WTC11 (cell line): ENCODE data around the gene DMXL2. TPM values are rescaled to one million over a fixed set of nuclear protein-coding genes. Genes with fewer than 3 reads are reported as not detected.

Source experiments
- ATAC-seq: fragments of 200-7000 bp; cut with Tn5 transposase; 2 replicates; pipeline ENCODE4 v1.10.0; 2021; ENCODE audit warnings: mild to moderate bottlenecking, moderate library complexity
- CTCF ChIA-PET: fragments of 300-600 bp; sonication (Branson Sonifier 250); formaldehyde crosslinking; loops from one replicate; lab custom pipeline; 2021; ENCODE audit warnings: antibody characterized with exemption; lab: Charles Lee
- POLR2A ChIA-PET: fragments of 350-600 bp; sonication (Branson Sonifier 250); formaldehyde crosslinking; loops from one replicate; lab custom pipeline; 2021; ENCODE audit warnings: antibody characterized with exemption; lab: Charles Lee
- DNase-seq: peaks from one replicate; pipeline ENCODE4 v3.0.0; 2021; ENCODE audit warnings: low spot score
- H3K27ac Mint-ChIP-seq: 2 replicates; pipeline ENCODE4 v1.8.0; 2021; ENCODE audit warnings: mixed read lengths
- H3K27me3 Mint-ChIP-seq: 2 replicates; pipeline ENCODE4 v1.8.0; 2021; ENCODE audit warnings: low read depth, mild to moderate bottlenecking, moderate library complexity, mixed read lengths
- H3K36me3 Mint-ChIP-seq: 2 replicates; pipeline ENCODE4 v1.8.0; 2021; ENCODE audit warnings: mixed read lengths
- H3K4me1 Mint-ChIP-seq: 2 replicates; pipeline ENCODE4 v1.8.0; 2022; ENCODE audit warnings: mixed read lengths
- H3K4me3 Mint-ChIP-seq: 2 replicates; pipeline ENCODE4 v1.8.0; 2021; ENCODE audit warnings: mild to moderate bottlenecking, moderate library complexity, mixed read lengths
- H3K9me3 Mint-ChIP-seq: 2 replicates; pipeline ENCODE4 v1.8.0; 2021; ENCODE audit warnings: mixed read lengths
- E2F5 ChIP-seq: sonication (generic); formaldehyde crosslinking; IDR thresholded peaks from 2 replicates; pipeline ENCODE4 v1.8.1; 2022; ENCODE audit warnings: mild to moderate bottlenecking, moderate library complexity, missing genetic modification reagents
- EMX1 ChIP-seq: fragments of 250-450 bp; sonication (Bioruptor Pico); IDR thresholded peaks from 2 replicates; pipeline ENCODE4 v1.8.0; 2021; ENCODE audit warnings: mild to moderate bottlenecking
- ERG ChIP-seq: fragments of 250-450 bp; sonication (Bioruptor Pico); IDR thresholded peaks from 2 replicates; pipeline ENCODE4 v1.8.0; 2021; ENCODE audit warnings: mild to moderate bottlenecking
- FOXJ3 ChIP-seq: sonication (generic); formaldehyde crosslinking; IDR thresholded peaks from 2 replicates; pipeline ENCODE4 v1.9.0; 2021; ENCODE audit warnings: missing genetic modification reagents, mild to moderate bottlenecking, borderline replicate concordance
- FOXK1 ChIP-seq: sonication (generic); formaldehyde crosslinking; IDR thresholded peaks from 2 replicates; pipeline ENCODE4 v1.8.0; 2022; ENCODE audit warnings: mild to moderate bottlenecking, moderate library complexity, missing genetic modification reagents
- IRF2 ChIP-seq: sonication (generic); formaldehyde crosslinking; IDR thresholded peaks from 2 replicates; pipeline ENCODE4 v1.8.0; 2022; ENCODE audit warnings: low read depth, missing genetic modification reagents, borderline replicate concordance
- USF1 ChIP-seq: sonication (generic); formaldehyde crosslinking; IDR thresholded peaks from 2 replicates; pipeline ENCODE4 v1.8.0; 2022; ENCODE audit warnings: mild to moderate bottlenecking, missing genetic modification reagents
- ZNF219 ChIP-seq: sonication (generic); formaldehyde crosslinking; IDR thresholded peaks from 2 replicates; pipeline ENCODE4 v1.8.0; 2023; ENCODE audit warnings: missing genetic modification reagents, mild to moderate bottlenecking, borderline replicate concordance
- ZNF263 ChIP-seq: sonication (generic); formaldehyde crosslinking; IDR thresholded peaks from 2 replicates; pipeline ENCODE4 v1.8.1; 2022; ENCODE audit warnings: low read depth, mild to moderate bottlenecking, moderate library complexity, missing genetic modification reagents
- ZNF532 ChIP-seq: fragments of 250-450 bp; sonication (Bioruptor Pico); IDR thresholded peaks from 2 replicates; pipeline ENCODE4 v1.9.0; 2021; ENCODE audit warnings: mild to moderate bottlenecking, borderline replicate concordance
- total RNA-seq: library from RNA; stranded (reverse); gene quantifications from 3 replicates; pipeline ENCODE4 v1.2.3, GENCODE V29; 2021
- TF ChIP-seq, protein P1 (sequence below): sonication (generic); formaldehyde crosslinking; IDR thresholded peaks from 2 replicates; pipeline ENCODE4 v1.8.1; 2023; ENCODE audit warnings: mild to moderate bottlenecking, missing genetic modification reagents, moderate library complexity
- TF ChIP-seq, protein P2 (sequence below): sonication (generic); formaldehyde crosslinking; IDR thresholded peaks from 2 replicates; pipeline ENCODE4 v1.8.1; 2022; ENCODE audit warnings: low read depth, mild to moderate bottlenecking, moderate library complexity, missing genetic modification reagents, borderline replicate concordance

DMXL2 gene
- total RNA-seq, 1 experiment from 2014 or later: 10.4 TPM

DNA sequence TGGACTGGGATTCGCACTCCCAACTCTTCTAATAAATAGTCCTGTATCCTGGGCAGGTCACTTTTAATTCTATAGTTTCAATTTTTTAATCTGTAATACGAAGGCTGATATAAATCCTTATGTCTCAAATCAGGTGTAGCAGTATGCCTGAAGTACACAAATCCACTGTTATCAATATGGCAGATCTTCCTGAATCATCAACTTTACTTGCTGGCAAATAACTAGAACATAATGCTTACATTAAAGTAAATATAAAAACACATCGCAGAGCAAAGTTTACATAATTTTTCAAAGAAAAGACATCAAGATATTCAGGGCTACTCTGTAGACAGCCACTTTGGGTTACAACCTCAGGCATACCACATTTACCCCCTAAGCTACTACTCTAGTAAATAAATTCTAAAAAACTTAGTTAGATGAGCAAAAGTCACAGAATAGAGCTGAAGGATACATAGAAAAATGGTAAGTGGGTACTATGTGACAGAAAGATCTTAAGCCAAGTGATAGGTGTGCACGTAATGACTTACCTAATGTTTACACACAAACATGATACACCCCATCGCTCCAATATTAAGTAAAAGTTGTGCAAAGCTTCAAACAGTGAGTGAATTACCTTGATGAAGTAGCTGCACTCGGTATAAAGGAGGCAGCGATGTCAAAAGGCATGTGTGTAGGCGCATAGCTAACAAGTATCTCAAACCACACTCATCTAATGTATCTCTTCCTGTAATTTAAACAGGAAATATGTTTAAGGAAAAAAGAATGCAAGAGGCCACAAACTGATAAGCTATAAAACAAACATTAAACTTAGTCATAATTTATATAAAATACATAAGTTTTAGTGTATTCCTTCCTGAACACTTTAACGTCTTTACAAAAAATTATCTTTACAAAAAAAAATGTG, 127.9 kb downstream of the DMXL2 start:
- no peak overlapping the region for H3K4me3 Mint-ChIP-seq
- no peaks in the 10 kb centered on the region for H3K4me1 Mint-ChIP-seq
- no peak for DNase-seq
- H3K27ac Mint-ChIP-seq: no peak overlapping the region
- no peaks in the 10 kb centered on the region for H3K36me3 Mint-ChIP-seq
- TF ChIP-seq, protein P1, sequence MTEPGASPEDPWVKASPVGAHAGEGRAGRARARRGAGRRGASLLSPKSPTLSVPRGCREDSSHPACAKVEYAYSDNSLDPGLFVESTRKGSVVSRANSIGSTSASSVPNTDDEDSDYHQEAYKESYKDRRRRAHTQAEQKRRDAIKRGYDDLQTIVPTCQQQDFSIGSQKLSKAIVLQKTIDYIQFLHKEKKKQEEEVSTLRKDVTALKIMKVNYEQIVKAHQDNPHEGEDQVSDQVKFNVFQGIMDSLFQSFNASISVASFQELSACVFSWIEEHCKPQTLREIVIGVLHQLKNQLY (CRISPR knock-in tag): no peak
- TF ChIP-seq ZNF263 (no peak), FOXK1 (CRISPR knock-in tag) (no peak), E2F5 (CRISPR knock-in tag) (no peak), ERG (CRISPR knock-in tag) (no peak), EMX1 (no peak), ZNF532 (no peak), USF1 (no peak), FOXJ3 (CRISPR knock-in tag) (no peak)
- H3K27me3 Mint-ChIP-seq: no peaks in the 10 kb centered on the region
- ChIA-PET POLR2A (no interaction called here), CTCF (interaction anchor here (1.2 kb wide), 1 partner anchor 93 kb away, joined by 3 read pairs; no protein-coding TSS in a partner anchor)
- ATAC-seq: no peak
- no peaks in the 10 kb centered on the region for H3K9me3 Mint-ChIP-seq

DNA sequence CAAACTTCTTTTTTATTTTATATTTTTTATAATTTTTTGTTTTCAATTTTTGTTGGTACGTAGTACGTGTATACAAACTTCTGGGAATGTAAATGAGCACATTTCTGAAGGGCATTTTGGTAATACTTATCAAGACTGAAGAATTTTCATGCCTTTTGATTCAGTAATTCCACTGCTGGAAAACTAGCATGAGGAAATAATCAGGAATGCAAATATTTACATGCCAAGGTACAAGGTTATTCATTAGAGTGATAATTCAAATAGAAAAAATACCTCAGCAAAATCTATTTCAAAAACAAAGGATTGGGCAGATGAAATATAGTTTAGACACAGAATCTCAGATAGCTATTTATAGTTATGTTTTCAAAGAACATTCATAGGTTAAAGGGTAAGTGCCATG, 128.7 kb downstream of the DMXL2 start:
- Mint-ChIP-seq H3K36me3 (no peaks in the 10 kb centered on the region), H3K9me3 (no peaks in the 10 kb centered on the region), H3K27ac (no peak overlapping the region), H3K27me3 (no peaks in the 10 kb centered on the region), H3K4me1 (no peaks in the 10 kb centered on the region)
- ATAC-seq (no peak), DNase-seq (no peak)
- no peak for TF ChIP-seq IRF2 (CRISPR knock-in tag)
- no peak for TF ChIP-seq ZNF219 (CRISPR knock-in tag)
- TF ChIP-seq, protein P2, sequence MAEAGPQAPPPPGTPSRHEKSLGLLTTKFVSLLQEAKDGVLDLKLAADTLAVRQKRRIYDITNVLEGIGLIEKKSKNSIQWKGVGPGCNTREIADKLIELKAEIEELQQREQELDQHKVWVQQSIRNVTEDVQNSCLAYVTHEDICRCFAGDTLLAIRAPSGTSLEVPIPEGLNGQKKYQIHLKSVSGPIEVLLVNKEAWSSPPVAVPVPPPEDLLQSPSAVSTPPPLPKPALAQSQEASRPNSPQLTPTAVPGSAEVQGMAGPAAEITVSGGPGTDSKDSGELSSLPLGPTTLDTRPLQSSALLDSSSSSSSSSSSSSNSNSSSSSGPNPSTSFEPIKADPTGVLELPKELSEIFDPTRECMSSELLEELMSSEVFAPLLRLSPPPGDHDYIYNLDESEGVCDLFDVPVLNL (CRISPR knock-in tag): no peak
- TF ChIP-seq, all 79 proteins: peak for 0
- POLR2A ChIA-PET: no interaction called here
- no peak overlapping the region for H3K4me3 Mint-ChIP-seq
- CTCF ChIA-PET: no interaction called here
